Heart right ventricle (tissue), 16 donors: ENCODE results near the gene TMTC4. TPM values are rescaled to one million over a fixed set of nuclear protein-coding genes. Genes with fewer than 3 reads are reported as not detected.

Experiments
- ATAC-seq, 8 donors: fragments of 200-7000 bp; cut with Tn5 transposase; one replicate each; pipeline ENCODE4 v1.9.1; 2020; ENCODE audit warnings: mild to moderate bottlenecking in 8 of 8, moderate library complexity in 8 of 8, moderate number of reproducible peaks in 1 of 8
- DNase-seq, 2 donors: peaks; one replicate each; pipeline ENCODE4 v3.0.0-alpha.2; 2020
- H3K27ac ChIP-seq, 10 donors: fragments of 200-600 bp; sonication (generic) in 2 of 10; one replicate each; pipeline versions ENCODE4 v1.5.0 to v1.8.0; 2020 to 2022; ENCODE audit warnings: mild to moderate bottlenecking in 3 of 10
- H3K27me3 ChIP-seq, 7 donors: fragments of 200-600 bp; one replicate each; pipeline ENCODE4 v1.8.0; 2021 to 2022; ENCODE audit warnings: mild to moderate bottlenecking in 2 of 7
- H3K36me3 ChIP-seq, 9 donors: fragments of 200-600 bp; sonication (generic) in 1 of 9; one replicate each; pipeline versions ENCODE4 v1.5.0 to v1.8.0; 2020 to 2022; ENCODE audit warnings: mild to moderate bottlenecking in 2 of 9
- H3K4me1 ChIP-seq, 9 donors: fragments of 200-600 bp; sonication (generic) in 1 of 9; one replicate each; pipeline versions ENCODE4 v1.5.0 to v1.8.0; 2020 to 2022; ENCODE audit warnings: mild to moderate bottlenecking in 4 of 9
- H3K4me3 ChIP-seq, 10 donors: fragments of 200-600 bp; sonication (generic) in 2 of 10; one replicate each; pipeline versions ENCODE4 v1.5.0 to v1.8.0; 2020 to 2022; ENCODE audit warnings: mild to moderate bottlenecking in 7 of 10, moderate library complexity in 2 of 10
- H3K9me3 ChIP-seq, 11 donors: fragments of 200-600 bp in 10 of 11; sonication (generic) in 2 of 11; one replicate each; pipeline versions ENCODE4 v1.5.0 to v1.8.0; 2013 to 2022; ENCODE audit warnings: mild to moderate bottlenecking in 2 of 11, control low read depth in 1 of 11, moderate library complexity in 1 of 11
- CTCF ChIP-seq, 9 donors: fragments of 200-600 bp; sonication (generic) in 2 of 9; IDR thresholded peaks; one replicate each; pipeline versions ENCODE4 v1.5.0 to v1.8.0; 2021 to 2022; ENCODE audit warnings: antibody characterized with exemption in 9 of 9, mild to moderate bottlenecking in 5 of 9, moderate library complexity in 1 of 9
- WGBS, 2 donors: extraction: QIAGEN DNeasy Blood & Tissue Kit; methylation state at CpG; one replicate each; pipeline ENCODE4 v1.1.7; 2013; ENCODE audit warnings: inconsistent platforms in 1 of 2; 5-methylcytosine and 5-hydroxymethylcytosine counted together
- intact Hi-C, 10 donors: fragments of 100-400 bp; cut with DNase I; formaldehyde crosslinking; loops; one replicate each; pipeline versions ENCODE4 v1.11.1 to v1.14.2; 2022
- polyA plus RNA-seq, 2 donors: library from polyadenylated mRNA; stranded (reverse); fragments of 200-250 nt; gene quantifications; one replicate each; pipeline ENCODE4 v1.2.3, GENCODE V29; 2013
- total RNA-seq, 10 donors: library from RNA; stranded (reverse); fragmentation: NEBNext Ultra II Directional in 3 of 10; extraction: Animal tissue kit (Norgen Biotek cat#: 25700) in 3 of 10; gene quantifications; one replicate each; pipeline versions ENCODE4 v1.2.1 to v1.2.4, GENCODE V29; 2021 to 2023
- donor health status: Arrhythmogenic right ventricular cardiomyopathy.
- donor health status: ischemic (EF 13 %, LVEDD 7.1; RV severe dilation, severe dysfunction).
- donor health status: healthy with polysubstance abuse.
- donor health status: DM: no; HTN: yes; CAD: no.
- donor health status: DM: no; HTN: no; CAD: no.
- donor health status: ischemic (EF 25% LVEDD 6.9; RV normal size, moderate dysfunction).
- donor health status: ischemic (EF 25% LVEDD 5.7; RV mildly dilated, moderate dysfunction).
- donor health status: healthy.
- donor health status: DM: yes; HTN: yes; CAD: no.
- donor health status: Ischemic cardiomyopathy.
- donor health status: ischemic (EF 35%, LVEDD 5.7; RV mildly dilated, moderate dysfunction).
- donor health status: nonischemic (EF 11% LVEDD 7.7; RV severe dilation, severe dysfunction).
- donor health status: DM: yes; HTN: yes; CAD: no.
- donor health status: PGD.
- donor health status: ischemic (EF 29% LVEDD 5.4; RV normal size, mild dysfunction).
- donor health status: nonischemic (EF 23%, LVEDD 6.1; RV moderate dilation, normal function).

TMTC4 gene
- total and polyA plus RNA-seq, 12 donors: 2.5 to 9.4 (median 6.0) TPM

- no peak for TF ChIP-seq CTCF (IDR thresholded peaks at IDR 0.05)
- Histone ChIP-seq H3K36me3 (peaks cover 0 to 98% (median 15%) of the 10 kb centered on the region in 9 donors), H3K27me3 (no peaks in the 10 kb centered on the region), H3K9me3 (no peaks in the 10 kb centered on the region), H3K27ac (no peak overlapping the region), H3K4me1 (peaks cover 0 to 10% (median 0%) of the 10 kb centered on the region in 9 donors), H3K4me3 (no peak overlapping the region)
- intact Hi-C loops: no loop called here
- no peak for ATAC-seq
- 78 to 86% methylated on average over 8 of the region's 8 CpGs for WGBS, 2 donors
- DNase-seq: no peak
These were observed 13.8 kb downstream of the TMTC4 start for GRCh38 chr13:100660761-100661160.

GRCh38 chr13:100659578-100659977 lies 15.0 kb downstream of the TMTC4 start:
- H3K27ac ChIP-seq: no peak overlapping the region
- H3K9me3 ChIP-seq: no peaks in the 10 kb centered on the region
- ATAC-seq: no peak
- no peaks in the 10 kb centered on the region for H3K27me3 ChIP-seq
- TF ChIP-seq CTCF (IDR thresholded peaks at IDR 0.05): no peak
- no peak for DNase-seq
- no peak overlapping the region for H3K4me3 ChIP-seq
- intact Hi-C loops: no loop called here
- H3K36me3 ChIP-seq: peaks cover 0 to 96% (median 15%) of the 10 kb centered on the region in 9 donors
- H3K4me1 ChIP-seq: peaks cover 0 to 10% (median 0%) of the 10 kb centered on the region in 9 donors
- whole genome bisulfite sequencing, 2 donors: 93 to 96% methylated on average over 4 of the region's 4 CpGs

- DNase-seq: no peak
- peaks cover 0 to 96% (median 15%) of the 10 kb centered on the region in 9 donors for H3K36me3 ChIP-seq
- H3K27me3 ChIP-seq: no peaks in the 10 kb centered on the region
- no peak overlapping the region for H3K4me3 ChIP-seq
- no peak for ATAC-seq
- H3K4me1 ChIP-seq: peaks cover 0 to 10% (median 0%) of the 10 kb centered on the region in 9 donors
- WGBS, 2 donors: 50 to 51% methylated on average over 2 of the region's 2 CpGs
- no peaks in the 10 kb centered on the region for H3K9me3 ChIP-seq
- H3K27ac ChIP-seq: no peak overlapping the region
- TF ChIP-seq CTCF (IDR thresholded peaks at IDR 0.05): no peak
- intact Hi-C loops: no loop called here
These were observed 16.2 kb downstream of the TMTC4 start for GRCh38 chr13:100658363-100658762.

- no peak for ATAC-seq
- peaks cover 0 to 96% (median 12%) of the 10 kb centered on the region in 9 donors for H3K36me3 ChIP-seq
- no peak for TF ChIP-seq CTCF (IDR thresholded peaks at IDR 0.05)
These were observed 16.7 kb downstream of the TMTC4 start for GRCh38 chr13:100657881-100658315.

More at GRCh38 chr13:100657881-100658315, 16.7 kb downstream of the TMTC4 start:
- H3K27ac ChIP-seq: no peak overlapping the region
- intact Hi-C loops: loop anchor here in 1 of 10 donors (2.0 kb wide), 1 partner anchor 111 kb away; no protein-coding TSS in a partner anchor
- H3K4me1 ChIP-seq: peaks cover 0 to 10% (median 0%) of the 10 kb centered on the region in 9 donors
- 91% methylated on average over 5 of the region's 5 CpGs for WGBS, 2 donors
- no peak overlapping the region for H3K4me3 ChIP-seq
- no peak for DNase-seq
- H3K9me3 ChIP-seq: no peaks in the 10 kb centered on the region
- no peaks in the 10 kb centered on the region for H3K27me3 ChIP-seq
